Fibroblast of skin of back (primary cell): ENCODE data around the gene DDX50.
A peak's percentile ranks its signal among the peaks of the same experiment; 100 is the strongest.
"Not testable (repeated sequence)": the region's sequence is repeated elsewhere in the genome, so short reads cannot be mapped to it uniquely, and the experiment has no call there.

ENCODE experiments used
- DNase-seq: peaks from one replicate; pipeline ENCODE4 v3.0.0-alpha.2; 2013

Gene DDX50

DNA sequence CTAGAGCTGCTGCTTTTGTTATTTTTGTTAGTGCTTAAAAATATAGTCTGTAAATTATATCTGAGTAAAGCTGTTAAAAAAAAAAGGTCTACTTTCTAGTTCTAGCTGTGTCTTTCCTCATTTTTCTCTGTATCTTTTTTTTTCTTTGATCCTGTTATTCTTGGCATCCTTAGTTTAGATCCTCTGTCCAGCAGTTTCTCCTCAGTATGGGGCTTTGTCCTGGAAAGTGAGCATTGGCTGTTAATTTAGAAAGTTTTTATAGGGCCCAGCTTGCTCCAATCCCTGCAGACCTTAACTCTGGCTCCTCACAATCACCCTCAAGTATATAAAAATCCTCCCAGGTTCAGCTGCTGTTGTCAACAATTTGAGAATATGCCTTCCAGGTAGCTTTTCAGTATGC, 23.5 kb downstream of the DDX50 start:
- no peak for DNase-seq

- DNase-seq: no peak
Measured at GRCh38 chr10:68925489-68925888, 24.4 kb downstream of the DDX50 start.

DNA sequence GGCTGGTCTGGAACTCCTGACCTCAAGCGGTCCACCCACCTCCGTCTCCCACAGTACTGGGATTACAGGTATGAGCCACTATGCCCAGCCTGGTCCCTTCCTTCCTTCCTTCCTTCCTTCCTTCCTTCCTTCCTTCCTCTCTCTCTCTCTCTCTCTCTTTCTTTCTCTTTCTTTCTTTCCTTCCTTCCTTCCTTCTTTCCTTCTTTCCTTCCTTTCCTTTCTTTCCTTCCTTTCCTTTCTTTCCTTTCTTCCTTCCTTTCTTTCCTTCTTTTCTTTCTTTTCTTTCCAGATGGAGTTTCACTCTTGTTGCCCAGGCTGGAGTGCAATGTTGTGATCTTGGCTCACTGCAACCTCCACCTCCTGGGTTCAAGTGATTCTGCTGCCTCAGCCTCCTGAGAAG, 28.0 kb downstream of the DDX50 start:
- DNase-seq: not testable (repeated sequence)

DNA sequence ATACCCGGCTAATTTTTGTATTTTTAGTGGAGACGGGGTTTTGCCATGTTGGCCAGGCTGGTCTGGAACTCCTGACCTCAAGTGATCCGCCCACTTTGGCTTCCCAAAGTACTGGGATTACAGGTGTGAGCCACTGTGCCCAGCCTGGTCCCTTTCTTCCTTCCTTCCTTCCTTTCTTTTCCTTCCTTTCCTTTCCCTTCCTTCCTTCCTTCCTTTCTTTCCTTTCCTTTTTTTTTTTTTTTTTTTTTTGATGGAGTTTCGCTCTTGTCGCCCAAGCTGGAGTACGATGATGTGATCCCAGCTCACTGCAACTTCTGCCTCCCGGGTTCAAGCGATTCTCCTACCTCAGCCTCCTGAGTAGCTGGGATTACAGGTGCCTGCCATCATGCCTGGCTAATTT, 28.8 kb downstream of the DDX50 start:
- DNase-seq: not testable (repeated sequence)

GRCh38 chr10:68932860-68933259, 31.7 kb downstream of the DDX50 start:
- DNase-seq: not testable (repeated sequence)

DNA sequence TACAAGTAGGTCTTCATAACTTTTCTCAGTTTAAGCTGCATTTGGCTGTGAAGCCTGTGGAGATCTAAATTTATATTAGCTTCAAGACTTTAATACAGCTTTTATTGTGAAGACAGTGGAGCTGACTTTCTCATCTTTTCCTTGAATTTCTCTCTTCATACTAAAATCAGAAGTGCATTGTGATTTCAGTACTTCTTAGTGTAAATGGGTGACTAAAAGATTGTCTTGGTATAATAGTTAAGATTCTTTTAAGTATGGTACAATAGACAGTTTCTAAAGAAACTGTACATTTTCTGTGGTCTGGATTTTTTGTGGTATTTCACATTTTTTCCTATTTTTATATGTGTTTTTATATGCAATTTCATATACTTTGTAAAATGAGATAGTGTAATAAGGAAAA, 33.9 kb downstream of the DDX50 start:
- no peak for DNase-seq

DNA sequence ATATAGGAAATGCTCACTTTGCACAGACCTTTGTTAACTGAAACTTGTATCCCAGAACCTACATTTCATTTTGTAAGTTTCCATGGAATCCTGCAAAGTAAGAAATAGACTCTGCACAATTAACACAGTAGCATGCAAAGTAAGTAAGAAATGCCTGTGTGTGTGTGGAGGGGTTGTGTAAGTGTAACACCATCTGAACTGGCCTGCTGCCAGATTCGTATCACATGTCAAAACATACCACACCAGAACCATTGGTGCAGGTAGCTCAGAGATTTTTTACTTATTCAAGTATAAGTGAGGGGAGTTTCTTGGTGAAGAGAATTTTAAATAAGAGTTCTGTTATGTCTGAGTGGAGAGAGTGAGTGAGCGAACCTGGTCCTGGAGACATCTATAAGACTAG, 37.0 kb downstream of the DDX50 start:
- DNase-seq: no peak

DNA sequence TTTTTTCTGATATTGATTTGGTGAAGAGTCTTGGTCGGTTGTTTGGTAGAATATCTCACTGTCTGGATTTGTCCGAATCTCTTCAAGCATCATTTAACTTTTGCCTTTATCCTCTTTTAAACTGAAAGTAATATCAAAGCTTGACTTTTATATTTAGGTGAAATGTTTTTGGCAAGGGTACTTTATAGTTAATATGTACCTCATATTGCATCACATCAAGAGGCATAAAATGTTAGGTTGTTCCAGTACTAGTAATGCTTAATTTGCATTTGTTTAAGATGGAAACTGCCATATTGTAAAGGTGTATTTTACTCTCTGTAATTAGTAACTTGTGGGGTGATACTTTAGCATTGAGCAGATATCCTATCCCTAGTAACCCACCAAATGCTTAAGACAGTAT, 37.8 kb downstream of the DDX50 start:
- DNase-seq: no peak

GRCh38 chr10:68940917-68941316, 39.8 kb downstream of the DDX50 start:
- not testable (repeated sequence) for DNase-seq

DNA sequence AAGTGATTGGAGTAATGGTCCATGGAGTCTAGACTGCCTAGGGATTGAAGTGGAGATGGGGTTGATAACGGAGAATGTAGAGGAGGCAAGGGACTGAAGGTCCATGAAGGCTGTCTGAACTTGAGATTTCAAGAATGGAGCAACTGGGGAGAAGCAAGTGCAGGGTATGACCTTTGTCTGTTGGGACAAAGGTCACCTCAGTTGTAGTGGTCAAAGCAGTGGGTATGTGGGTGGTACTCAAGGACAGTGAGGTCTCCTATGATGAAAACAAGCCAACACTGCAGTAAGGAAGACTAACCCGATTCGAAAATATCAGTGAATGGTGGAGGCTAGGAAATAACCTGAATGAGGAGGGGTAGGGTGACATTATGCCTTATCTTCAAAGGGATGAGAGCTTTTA, 49.5 kb downstream of the DDX50 start:
- no peak for DNase-seq

DNA sequence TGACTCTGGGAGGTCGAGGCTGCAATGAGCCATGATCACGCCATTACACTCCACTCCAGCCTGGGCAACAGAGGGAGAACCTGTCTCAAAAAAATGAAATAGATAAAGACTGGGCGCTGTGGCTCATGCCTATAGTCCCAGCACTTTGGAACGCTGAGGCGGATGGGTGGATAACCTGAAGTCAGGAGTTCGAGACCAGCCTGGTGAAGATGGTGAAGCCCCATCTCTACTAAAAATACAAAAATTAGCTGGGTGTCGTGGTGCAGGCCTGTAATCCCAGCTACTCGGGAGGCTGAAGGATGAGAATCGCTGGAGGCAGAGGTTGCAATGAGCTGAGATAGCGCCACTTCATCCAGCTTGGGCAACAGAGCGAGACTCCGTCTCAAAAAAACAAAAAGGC, 53.8 kb downstream of the DDX50 start:
- no peak for DNase-seq

GRCh38 chr10:68955355-68955831, 54.3 kb downstream of the DDX50 start:
- DNase-seq: no peak

- peak; percentile 92 for DNase-seq
Measured at GRCh38 chr10:68955832-68956532, 54.9 kb downstream of the DDX50 start, which contains the start of gene DDX21. TSS of gene DDX21 (plus strand) at chr10:68956170. CDS start at chr10:68956226, 56 bp downstream.

GRCh38 chr10:68957284-68957615, 56.1 kb downstream of the DDX50 start:
- no peak for DNase-seq

DNA sequence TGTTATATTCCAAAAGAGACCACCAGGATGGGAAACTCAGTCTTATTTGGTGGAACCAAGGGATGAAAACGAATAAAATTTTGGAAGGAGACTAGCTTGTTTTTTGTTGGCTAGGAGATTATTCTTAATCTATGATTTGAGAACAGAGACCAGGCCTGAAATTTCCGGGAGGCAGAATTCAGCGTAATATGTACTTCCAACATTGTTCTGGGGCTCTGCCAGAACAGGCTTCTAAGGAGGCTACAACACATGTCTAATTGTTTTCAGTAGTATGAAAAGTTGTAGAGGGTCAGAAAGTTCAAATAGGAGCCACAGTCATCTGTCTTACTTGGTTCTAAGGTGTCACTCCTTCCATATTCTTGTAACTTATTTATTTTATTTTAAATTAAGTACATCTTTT, 56.5 kb downstream of the DDX50 start:
- peak; percentile 1 for DNase-seq

GRCh38 chr10:68959695-68960527, 58.8 kb downstream of the DDX50 start:
- no peak for DNase-seq

DNA sequence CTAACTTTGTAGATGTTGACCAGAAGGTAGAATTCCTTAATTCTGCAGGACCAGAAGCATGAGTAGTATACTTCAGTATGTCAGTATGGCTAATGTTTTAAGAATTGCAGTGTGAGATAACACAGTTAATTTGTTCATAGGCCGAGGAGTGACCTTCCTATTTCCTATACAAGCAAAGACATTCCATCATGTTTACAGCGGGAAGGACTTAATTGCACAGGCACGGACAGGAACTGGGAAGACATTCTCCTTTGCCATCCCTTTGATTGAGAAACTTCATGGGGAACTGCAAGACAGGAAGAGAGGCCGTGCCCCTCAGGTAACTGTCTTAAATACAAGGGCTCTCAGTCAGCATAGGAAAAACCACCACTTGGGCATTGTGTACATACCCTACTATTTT, 62.0 kb downstream of the DDX50 start:
- no peak for DNase-seq

DNA sequence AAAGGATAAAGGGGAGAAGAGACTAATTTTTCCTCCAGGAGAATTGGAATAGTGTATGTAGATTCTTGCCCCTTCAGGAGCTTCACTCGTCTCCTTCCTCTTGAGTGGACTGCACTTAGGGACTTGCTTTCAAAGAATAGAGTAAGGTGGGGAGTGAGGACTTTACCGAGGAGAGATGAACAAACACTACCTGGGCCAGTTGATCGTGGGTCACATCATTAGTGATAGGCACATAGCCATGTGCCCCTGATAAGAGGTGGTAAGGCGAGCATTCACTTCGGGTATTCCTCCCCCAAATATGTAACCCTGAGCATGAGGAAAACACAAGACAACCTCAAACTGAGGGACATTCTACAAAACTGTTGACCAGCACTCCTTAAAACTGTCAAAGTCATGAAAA, 72.9 kb downstream of the DDX50 start:
- DNase-seq: no peak

DNA sequence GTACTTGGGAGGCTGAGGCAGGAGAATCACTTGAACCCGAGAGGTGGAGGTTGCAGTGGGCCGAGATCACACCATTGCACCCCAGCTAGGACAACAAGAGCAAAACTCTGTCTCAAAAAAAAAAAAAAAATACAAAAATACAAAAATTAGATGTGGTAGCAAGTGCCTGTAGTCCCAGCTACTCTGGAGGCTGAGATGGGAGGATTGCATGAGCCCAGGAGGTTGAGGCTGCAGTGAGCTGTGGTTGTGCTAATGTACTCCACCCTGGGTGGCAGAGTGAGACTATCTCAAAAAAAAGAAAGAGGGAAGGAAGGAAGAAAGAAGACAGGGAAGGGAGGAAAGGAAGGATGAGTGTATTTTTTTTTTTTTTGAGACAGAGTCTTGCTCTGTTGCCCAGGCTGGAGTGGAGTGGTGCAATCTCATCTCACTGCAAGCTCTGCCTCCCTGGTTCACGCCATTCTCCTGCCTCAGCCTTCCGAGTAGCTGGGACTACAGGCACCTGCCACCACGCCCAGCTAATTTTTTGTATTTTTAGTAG, 74.9 kb downstream of the DDX50 start:
- not testable (repeated sequence) for DNase-seq

DNA sequence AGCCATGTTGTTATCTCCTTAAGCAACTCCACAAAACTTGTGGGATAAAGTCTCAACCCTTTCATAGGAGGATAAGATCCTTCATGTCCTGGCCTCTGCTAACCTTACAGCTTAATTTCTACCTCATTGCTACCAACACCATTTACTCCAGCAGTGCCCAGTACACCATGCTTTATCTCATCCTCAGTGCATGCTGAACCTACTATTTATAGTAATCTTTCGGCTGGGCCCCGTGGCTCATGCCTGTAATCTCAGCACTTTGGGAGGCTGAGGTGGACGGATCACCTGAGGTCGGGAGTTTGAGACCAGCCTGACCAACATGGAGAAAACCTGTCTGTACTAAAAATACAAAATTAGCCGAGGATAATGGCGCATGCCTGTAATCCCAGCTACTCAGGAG, 78.6 kb downstream of the DDX50 start:
- DNase-seq: not testable (repeated sequence)

GRCh38 chr10:68981074-68981473, 80.0 kb downstream of the DDX50 start:
- no peak for DNase-seq

GRCh38 chr10:68982389-68982788, 81.3 kb downstream of the DDX50 start:
- DNase-seq: no peak

GRCh38 chr10:68987611-68988010, 86.5 kb downstream of the DDX50 start:
- no peak for DNase-seq
